Mononuclear cell (primary cell): ENCODE data around the gene MAP1B. TPM values are rescaled to one million over a fixed set of nuclear protein-coding genes. Genes with fewer than 3 reads are reported as not detected.
"Not testable (repeated sequence)": the region's sequence is repeated elsewhere in the genome, so short reads cannot be mapped to it uniquely, and the experiment has no call there.

Experiments
- H3K27me3 ChIP-seq: 2 replicates; pipeline ENCODE4 v1.6.0; 2011; ENCODE audit warnings: low read length, control low read depth; ENCODE audit not compliant: insufficient read depth
- H3K4me1 ChIP-seq: 2 replicates; pipeline ENCODE4 v1.5.1; 2011; ENCODE audit warnings: mild to moderate bottlenecking, low read length, control low read depth; ENCODE audit not compliant: insufficient read depth
- H3K4me3 ChIP-seq: 2 replicates; pipeline ENCODE4 v1.5.1; 2011; ENCODE audit warnings: mild to moderate bottlenecking, low read length, moderate library complexity
- H3K9me3 ChIP-seq: 2 replicates; pipeline ENCODE4 v1.5.1; 2011; ENCODE audit warnings: low read depth, mild to moderate bottlenecking, control low read depth, low read length
- total RNA-seq: library from RNA; depleted of rRNA; stranded (reverse); fragments of >200 nt; gene quantifications from one replicate; pipeline ENCODE4 v1.2.3, GENCODE V29; 2012

The MAP1B gene
- total RNA-seq, 1 donor = 0.10 TPM

GRCh38 chr5:72082048-72082447 is 25.2 kb upstream of the MAP1B start:
- Histone ChIP-seq H3K4me1 (no peaks in the 10 kb centered on the region), H3K27me3 (peaks cover 14% of the 10 kb centered on the region), H3K4me3 (no peak overlapping the region), H3K9me3 (no peaks in the 10 kb centered on the region)

DNA sequence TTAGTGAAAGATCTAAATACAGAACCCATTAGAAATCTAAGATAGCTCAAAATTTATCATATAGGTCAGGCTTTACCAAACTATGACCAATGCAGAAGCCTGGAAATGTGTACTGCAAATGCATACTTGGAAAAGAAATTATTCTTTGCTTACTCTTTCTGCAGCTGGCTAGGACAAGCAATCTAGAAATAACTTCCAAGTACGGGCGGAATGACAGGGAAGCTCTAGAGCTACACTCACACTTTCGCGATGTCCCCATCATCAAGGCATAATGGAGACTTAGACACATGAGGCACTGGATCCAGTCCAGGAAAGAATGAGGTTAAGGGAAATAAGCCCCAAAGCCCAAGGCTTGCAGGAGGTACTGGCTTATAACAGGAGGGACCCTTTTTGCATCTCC is 22.4 kb upstream of the MAP1B start:
- Histone ChIP-seq H3K4me3 (no peak overlapping the region), H3K4me1 (no peaks in the 10 kb centered on the region), H3K9me3 (no peaks in the 10 kb centered on the region), H3K27me3 (peaks cover 11% of the 10 kb centered on the region)

- Histone ChIP-seq H3K27me3 (peaks cover 11% of the 10 kb centered on the region), H3K4me1 (no peaks in the 10 kb centered on the region), H3K4me3 (no peak overlapping the region), H3K9me3 (no peaks in the 10 kb centered on the region)
Measured at GRCh38 chr5:72085319-72085718, 22.0 kb upstream of the MAP1B start.

GRCh38 chr5:72089713-72090112 is 17.6 kb upstream of the MAP1B start:
- not testable (repeated sequence) for H3K4me1 ChIP-seq, H3K9me3 ChIP-seq, H3K27me3 ChIP-seq, H3K4me3 ChIP-seq

DNA sequence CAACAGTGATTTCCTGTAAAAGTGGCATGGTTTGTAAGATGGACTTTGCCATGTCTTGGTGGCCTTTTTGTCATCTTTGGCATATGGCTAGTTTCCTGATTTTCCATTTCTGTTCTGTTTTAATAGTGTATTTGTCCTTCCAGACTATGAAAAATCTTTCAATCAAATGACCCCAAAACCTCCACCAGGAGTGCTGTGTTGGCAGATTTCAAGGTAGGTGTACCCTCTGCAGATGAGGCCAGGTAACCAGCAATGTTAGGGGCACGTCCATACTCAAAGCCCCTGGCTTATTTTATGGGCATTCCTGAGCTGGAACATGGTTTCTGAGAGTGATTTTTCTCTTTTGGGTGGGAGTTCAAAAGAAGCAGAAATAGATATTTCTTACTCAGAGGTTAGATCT is 15.2 kb upstream of the MAP1B start:
- H3K27me3 ChIP-seq = peaks cover 7% of the 10 kb centered on the region
- H3K4me1 ChIP-seq = no peaks in the 10 kb centered on the region
- H3K4me3 ChIP-seq = no peak overlapping the region
- H3K9me3 ChIP-seq = no peaks in the 10 kb centered on the region

- peaks cover 8% of the 10 kb centered on the region for H3K27me3 ChIP-seq
Measured at GRCh38 chr5:72093217-72093616, 14.1 kb upstream of the MAP1B start.

GRCh38 chr5:72093824-72094223 is 13.5 kb upstream of the MAP1B start:
- H3K4me3 ChIP-seq = no peak overlapping the region
- H3K4me1 ChIP-seq = no peaks in the 10 kb centered on the region
- H3K9me3 ChIP-seq = no peaks in the 10 kb centered on the region
- H3K27me3 ChIP-seq = peaks cover 12% of the 10 kb centered on the region

More at GRCh38 chr5:72093217-72093616, 14.1 kb upstream of the MAP1B start:
- no peak overlapping the region for H3K4me3 ChIP-seq
- no peaks in the 10 kb centered on the region for H3K4me1 ChIP-seq
- H3K9me3 ChIP-seq = no peaks in the 10 kb centered on the region

GRCh38 chr5:72096602-72097188 is 10.6 kb upstream of the MAP1B start:
- Histone ChIP-seq H3K4me1 (no peaks in the 10 kb centered on the region), H3K4me3 (no peak overlapping the region), H3K9me3 (no peaks in the 10 kb centered on the region), H3K27me3 (peaks cover 25% of the 10 kb centered on the region)

DNA sequence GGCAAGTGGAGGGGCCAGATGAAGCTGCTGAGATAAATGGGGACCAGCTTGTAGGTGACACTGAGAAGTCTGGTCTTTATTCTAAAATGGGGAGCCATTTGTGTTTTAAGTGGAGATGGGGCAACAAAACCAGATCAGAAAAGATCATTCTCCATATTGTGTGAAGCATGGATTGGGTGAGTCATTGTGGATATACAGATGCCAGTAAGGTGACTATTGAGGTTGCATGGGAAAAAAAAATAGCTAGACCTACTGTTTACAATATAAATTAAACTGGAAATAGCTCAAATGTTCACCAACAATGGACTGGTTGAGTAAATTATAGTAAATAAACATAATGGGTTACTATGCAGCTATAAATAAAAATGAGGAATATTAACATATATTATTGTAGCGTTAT is 5.4 kb upstream of the MAP1B start:
- Histone ChIP-seq H3K9me3 (no peaks in the 10 kb centered on the region), H3K27me3 (peaks cover 62% of the 10 kb centered on the region), H3K4me1 (no peaks in the 10 kb centered on the region), H3K4me3 (no peak overlapping the region)

GRCh38 chr5:72106817-72107130 is 501 bp upstream of the MAP1B start:
- H3K27me3 ChIP-seq = peaks cover 80% of the 10 kb centered on the region
- H3K9me3 ChIP-seq = no peaks in the 10 kb centered on the region
- no peaks in the 10 kb centered on the region for H3K4me1 ChIP-seq
- H3K4me3 ChIP-seq = no peak overlapping the region

DNA sequence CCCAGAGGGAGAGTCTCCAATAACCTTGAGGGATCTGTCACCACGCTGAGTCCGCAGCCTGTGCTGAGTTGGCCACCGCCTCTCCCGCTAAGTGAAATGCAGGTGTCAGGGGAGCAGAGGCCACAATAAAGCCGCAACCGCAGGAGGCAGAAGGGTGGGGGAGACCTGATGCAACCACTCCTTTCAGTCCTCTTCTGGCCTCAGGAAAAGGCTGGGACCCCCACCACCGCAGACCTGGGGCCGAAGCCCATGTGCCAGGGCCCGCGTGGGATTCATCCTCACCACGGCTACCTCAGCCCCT is 576 bp downstream of the MAP1B start:
- Histone ChIP-seq H3K4me3 (no peak overlapping the region), H3K27me3 (peaks cover 82% of the 10 kb centered on the region), H3K9me3 (no peaks in the 10 kb centered on the region), H3K4me1 (no peaks in the 10 kb centered on the region)

DNA sequence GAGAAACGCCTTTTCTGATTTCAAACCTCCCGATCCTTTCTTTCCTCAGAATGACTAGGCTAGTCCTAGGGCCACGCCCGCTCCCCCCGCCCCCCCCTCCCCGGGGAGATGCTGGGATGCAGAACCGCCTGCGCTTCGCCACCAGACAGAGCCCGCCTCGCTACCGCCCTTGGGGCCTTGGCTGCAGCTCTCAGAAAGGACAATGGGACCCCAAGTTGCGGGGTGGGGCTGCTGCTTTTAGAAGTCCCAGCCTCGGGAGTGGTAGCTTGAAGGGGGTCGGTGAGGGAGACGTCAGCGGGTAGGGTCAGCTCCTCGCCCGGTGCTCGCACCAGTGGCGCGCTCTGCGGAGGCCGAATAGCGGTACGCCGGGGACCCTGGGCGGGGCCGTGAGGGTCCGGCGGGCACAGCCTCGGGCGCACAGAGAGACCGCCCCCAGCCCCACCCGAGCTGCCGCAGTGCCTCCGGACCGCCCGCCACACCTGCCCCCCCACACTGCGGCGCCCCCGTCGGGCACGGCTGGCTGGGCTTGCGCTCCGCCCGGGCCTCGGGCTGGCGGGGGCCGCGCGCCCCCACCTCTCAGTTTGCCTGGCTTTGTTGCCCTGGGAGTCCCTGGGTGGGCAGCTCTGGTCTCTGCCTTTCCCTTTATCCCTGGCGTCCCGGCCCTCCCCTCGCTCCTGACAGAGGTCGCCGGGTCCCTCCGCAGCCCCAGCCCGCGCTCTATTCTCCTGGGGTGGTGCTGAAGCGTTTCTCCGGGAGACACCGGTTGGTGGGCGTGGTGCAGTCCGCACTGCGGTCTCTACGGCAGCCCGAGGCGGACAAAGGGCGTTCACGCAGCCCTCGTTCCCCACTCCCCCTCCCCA is 1.2 kb downstream of the MAP1B start:
- H3K9me3 ChIP-seq = no peaks in the 10 kb centered on the region
- no peaks in the 10 kb centered on the region for H3K4me1 ChIP-seq
- H3K4me3 ChIP-seq = no peak overlapping the region
- H3K27me3 ChIP-seq = peaks cover 79% of the 10 kb centered on the region

- H3K4me3 ChIP-seq = no peak overlapping the region
Measured at GRCh38 chr5:72109062-72109411, 1.8 kb downstream of the MAP1B start.

GRCh38 chr5:72109625-72110024 is 2.4 kb downstream of the MAP1B start:
- peaks cover 67% of the 10 kb centered on the region for H3K27me3 ChIP-seq
- H3K4me1 ChIP-seq = no peaks in the 10 kb centered on the region
- no peaks in the 10 kb centered on the region for H3K9me3 ChIP-seq
- no peak overlapping the region for H3K4me3 ChIP-seq

More at GRCh38 chr5:72109062-72109411, 1.8 kb downstream of the MAP1B start:
- Histone ChIP-seq H3K4me1 (no peaks in the 10 kb centered on the region), H3K9me3 (no peaks in the 10 kb centered on the region), H3K27me3 (peaks cover 73% of the 10 kb centered on the region)

- no peaks in the 10 kb centered on the region for H3K4me1 ChIP-seq
- H3K27me3 ChIP-seq = peaks cover 59% of the 10 kb centered on the region
- no peak overlapping the region for H3K4me3 ChIP-seq
- no peaks in the 10 kb centered on the region for H3K9me3 ChIP-seq
Measured at GRCh38 chr5:72110394-72111013, 3.2 kb downstream of the MAP1B start.

DNA sequence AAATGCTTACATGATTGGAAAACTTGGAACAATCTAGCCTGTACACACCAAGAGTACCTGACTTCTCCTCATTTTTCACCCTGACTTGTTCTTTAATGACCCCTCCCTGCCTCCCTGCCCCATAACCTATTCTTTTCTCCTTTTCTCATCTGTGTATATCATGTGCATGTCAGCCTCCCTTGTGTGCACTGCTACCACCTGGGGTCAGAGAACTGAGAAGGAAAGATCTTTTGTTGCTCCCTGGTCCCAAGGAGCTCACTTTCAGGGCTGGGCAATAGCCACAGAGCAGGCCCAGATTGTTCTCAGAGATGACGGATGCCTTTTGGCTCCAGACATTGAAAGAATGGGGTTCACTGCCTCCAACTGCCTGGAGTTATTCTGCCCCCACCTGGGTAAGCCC is 5.1 kb downstream of the MAP1B start:
- H3K4me1 ChIP-seq = no peaks in the 10 kb centered on the region
- peaks cover 47% of the 10 kb centered on the region for H3K27me3 ChIP-seq
- H3K4me3 ChIP-seq = no peak overlapping the region
- no peaks in the 10 kb centered on the region for H3K9me3 ChIP-seq
